Breast epithelium (tissue), 4 donors: ENCODE results near the gene RNF150. TPM values are rescaled to one million over a fixed set of nuclear protein-coding genes. Genes with fewer than 3 reads are reported as not detected.

ENCODE experiments used
- DNase-seq, 2 donors: peaks; one replicate each; pipeline ENCODE4 v3.0.0-alpha.2; 2019; ENCODE audit warnings: low spot score in 2 of 2
- H3K27ac ChIP-seq, 2 donors: fragments of 200-600 bp; sonication (generic) in 1 of 2; one replicate each; pipeline ENCODE4 v1.5.1; 2016 to 2019; ENCODE audit warnings: mild to moderate bottlenecking in 1 of 2
- H3K27me3 ChIP-seq, 2 donors: fragments of 200-600 bp; sonication (generic) in 1 of 2; one replicate each; pipeline versions ENCODE4 v1.5.1 to v1.6.0; 2017 to 2019; ENCODE audit warnings: control low read depth in 1 of 2, mild to moderate bottlenecking in 1 of 2
- H3K36me3 ChIP-seq: fragments of 200-600 bp; one replicate; pipeline ENCODE4 v1.5.1; 2019
- H3K4me1 ChIP-seq, 2 donors: fragments of 200-600 bp; sonication (generic); one replicate each; pipeline ENCODE4 v1.5.1; 2016 to 2019; ENCODE audit warnings: control low read depth in 1 of 2
- H3K4me3 ChIP-seq, 3 donors: fragments of 200-600 bp; sonication (generic); 1 replicate in 2 of 3; 2 replicates in 1 of 3; pipeline ENCODE4 v1.5.1; 2016 to 2019; ENCODE audit warnings: mild to moderate bottlenecking in 3 of 3, moderate library complexity in 2 of 3
- H3K9me3 ChIP-seq, 2 donors: fragments of 200-600 bp; sonication (generic) in 1 of 2; one replicate each; pipeline ENCODE4 v1.5.1; 2016 to 2019; ENCODE audit warnings: control low read depth in 1 of 2
- POLR2A ChIP-seq: fragments of 450-650 bp; IDR thresholded peaks from one replicate; pipeline ENCODE4 v1.6.1; 2016; ENCODE audit warnings: antibody characterized with exemption, mild to moderate bottlenecking, moderate library complexity
- POLR2AphosphoS5 ChIP-seq, 3 donors: sonication (generic); formaldehyde crosslinking; IDR thresholded peaks; one replicate each; pipeline ENCODE4 v1.6.1; 2017; ENCODE audit warnings: antibody characterized with exemption in 3 of 3
- intact Hi-C: fragments of 100-400 bp; cut with DNase I; formaldehyde crosslinking; loops from one replicate; pipeline ENCODE4 v1.15.1; 2023; ENCODE audit warnings: low total_unique reads
- total RNA-seq, 3 donors: library from RNA; depleted of rRNA; stranded (reverse); fragments of >200 nt; gene quantifications; one replicate each; pipeline ENCODE4 v1.1.0, GENCODE V29; 2016
- TF ChIP-seq, protein P1 (sequence below), 3 donors: fragments of 450-650 bp; IDR thresholded peaks; one replicate each; pipeline ENCODE4 v1.5.1; 2016 to 2017; ENCODE audit warnings: antibody characterized with exemption in 3 of 3, mild to moderate bottlenecking in 3 of 3, moderate library complexity in 3 of 3

RNF150 gene
- total RNA-seq, 3 donors from 2014 or later, result 5.6 to 19.7 (median 14.8) TPM

DNA sequence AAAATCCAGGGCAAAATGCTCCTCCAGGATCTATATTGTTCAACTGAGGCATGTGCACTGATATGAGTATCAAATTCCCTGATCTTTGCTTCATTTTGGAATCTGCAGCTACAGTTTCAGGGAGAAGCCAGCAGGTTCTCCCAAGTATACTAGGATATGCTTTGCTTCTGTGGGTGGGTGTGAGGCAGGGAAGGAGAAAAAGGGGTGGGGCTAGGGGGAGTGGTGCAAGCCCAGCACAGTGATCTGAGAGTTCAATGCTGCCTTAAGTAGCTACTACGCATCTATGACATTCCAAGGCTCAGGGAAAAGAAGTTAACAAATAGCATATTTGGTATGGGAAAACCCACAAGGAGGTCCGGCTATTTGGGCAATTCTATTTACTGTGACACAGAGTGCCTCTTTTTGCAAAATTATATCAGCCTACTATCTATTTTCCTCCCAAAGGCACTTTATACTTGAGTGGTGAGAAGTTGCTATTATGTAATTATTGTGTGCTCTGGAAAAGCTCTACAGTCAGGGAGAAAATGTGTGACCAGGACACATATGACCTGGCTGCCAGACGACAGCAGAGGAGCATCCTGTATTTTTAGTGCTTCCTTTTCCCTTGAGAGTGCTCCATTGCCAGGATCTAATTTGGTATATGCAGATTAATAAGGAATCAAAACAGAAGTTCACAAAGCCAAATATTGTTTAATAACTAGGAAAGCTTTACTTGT, 162.0 kb downstream of the RNF150 start:
- Histone ChIP-seq H3K4me3 (no peak overlapping the region), H3K27me3 (no peaks in the 10 kb centered on the region), H3K27ac (no peak overlapping the region), H3K9me3 (no peaks in the 10 kb centered on the region), H3K36me3 (no peaks in the 10 kb centered on the region), H3K4me1 (no peaks in the 10 kb centered on the region)
- intact Hi-C loops, result no loop called here
- no peak for DNase-seq
- TF ChIP-seq, protein P1, sequence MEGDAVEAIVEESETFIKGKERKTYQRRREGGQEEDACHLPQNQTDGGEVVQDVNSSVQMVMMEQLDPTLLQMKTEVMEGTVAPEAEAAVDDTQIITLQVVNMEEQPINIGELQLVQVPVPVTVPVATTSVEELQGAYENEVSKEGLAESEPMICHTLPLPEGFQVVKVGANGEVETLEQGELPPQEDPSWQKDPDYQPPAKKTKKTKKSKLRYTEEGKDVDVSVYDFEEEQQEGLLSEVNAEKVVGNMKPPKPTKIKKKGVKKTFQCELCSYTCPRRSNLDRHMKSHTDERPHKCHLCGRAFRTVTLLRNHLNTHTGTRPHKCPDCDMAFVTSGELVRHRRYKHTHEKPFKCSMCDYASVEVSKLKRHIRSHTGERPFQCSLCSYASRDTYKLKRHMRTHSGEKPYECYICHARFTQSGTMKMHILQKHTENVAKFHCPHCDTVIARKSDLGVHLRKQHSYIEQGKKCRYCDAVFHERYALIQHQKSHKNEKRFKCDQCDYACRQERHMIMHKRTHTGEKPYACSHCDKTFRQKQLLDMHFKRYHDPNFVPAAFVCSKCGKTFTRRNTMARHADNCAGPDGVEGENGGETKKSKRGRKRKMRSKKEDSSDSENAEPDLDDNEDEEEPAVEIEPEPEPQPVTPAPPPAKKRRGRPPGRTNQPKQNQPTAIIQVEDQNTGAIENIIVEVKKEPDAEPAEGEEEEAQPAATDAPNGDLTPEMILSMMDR (IDR thresholded peaks at IDR 0.05), result no peak
- TF ChIP-seq POLR2A (no peak), POLR2AphosphoS5 (IDR thresholded peaks at IDR 0.05) (no peak)

DNA sequence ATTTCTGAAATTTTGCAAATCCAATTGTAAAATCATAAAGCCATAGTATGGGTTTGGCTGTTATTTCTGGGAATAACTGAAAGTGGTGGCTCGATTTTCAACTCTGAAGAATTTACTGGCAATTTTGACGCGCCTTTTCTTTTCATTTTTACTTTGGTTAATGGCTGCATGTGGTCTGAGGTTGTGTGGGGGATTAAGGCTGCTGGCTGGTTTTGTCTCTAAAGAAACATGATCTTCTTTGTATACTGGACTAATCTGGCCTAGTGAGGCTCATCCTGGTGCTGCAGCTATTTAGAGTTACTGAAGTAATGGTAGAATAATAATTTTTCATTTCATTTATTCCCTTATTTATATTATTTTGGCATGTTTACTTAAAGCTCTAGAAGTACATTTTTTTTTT, 164.0 kb downstream of the RNF150 start:
- intact Hi-C loops, result no loop called here
- H3K27me3 ChIP-seq, result no peaks in the 10 kb centered on the region
- no peak for DNase-seq
- H3K4me1 ChIP-seq, result no peaks in the 10 kb centered on the region
- TF ChIP-seq POLR2A (no peak), POLR2AphosphoS5 (IDR thresholded peaks at IDR 0.05) (no peak)
- TF ChIP-seq, protein P1 (IDR thresholded peaks at IDR 0.05), result no peak
- H3K36me3 ChIP-seq, result no peaks in the 10 kb centered on the region
- H3K9me3 ChIP-seq, result no peaks in the 10 kb centered on the region
- no peak overlapping the region for H3K27ac ChIP-seq
- no peak overlapping the region for H3K4me3 ChIP-seq

DNA sequence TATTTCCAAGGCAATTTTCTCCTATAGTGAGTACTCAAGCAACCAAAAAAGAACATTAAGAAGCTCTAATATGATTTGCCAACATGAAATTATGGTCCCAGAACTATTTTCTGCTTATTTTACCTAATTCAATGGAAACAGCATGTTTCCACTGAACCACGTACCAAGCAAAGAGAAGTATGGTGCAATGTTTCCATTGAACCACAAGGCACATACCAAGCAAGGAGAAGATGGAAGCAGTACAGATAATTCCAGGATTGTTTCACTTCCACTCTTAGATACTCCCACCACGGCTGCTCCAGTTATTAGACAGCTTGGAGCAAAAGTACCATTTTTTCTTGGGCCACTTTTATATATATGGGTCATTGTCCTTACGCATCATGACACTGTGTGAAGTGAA, 164.9 kb downstream of the RNF150 start:
- DNase-seq, result no peak
- TF ChIP-seq, protein P1 (IDR thresholded peaks at IDR 0.05), result no peak
- no peak for TF ChIP-seq POLR2A
- TF ChIP-seq POLR2AphosphoS5 (IDR thresholded peaks at IDR 0.05), result no peak

DNA sequence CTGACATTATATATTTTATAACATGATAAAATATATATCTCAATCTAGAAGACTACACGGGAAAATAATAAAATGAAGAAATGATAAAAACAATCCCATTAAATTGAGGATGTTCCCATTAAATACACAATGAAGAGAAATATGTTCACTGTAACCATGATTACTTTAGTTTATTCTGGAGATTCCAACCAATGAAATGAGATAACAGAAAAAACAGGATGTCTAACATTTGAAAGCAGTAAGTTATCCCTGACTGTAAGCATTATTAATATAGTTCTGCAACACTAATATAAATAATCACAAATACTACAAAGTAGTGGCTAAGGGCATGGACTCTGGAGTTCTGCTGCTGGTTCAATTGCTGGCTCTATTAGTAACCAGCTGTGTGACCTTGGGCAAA, 169.4 kb downstream of the RNF150 start:
- DNase-seq, result no peak
- H3K27me3 ChIP-seq, result no peaks in the 10 kb centered on the region
- H3K4me1 ChIP-seq, result no peaks in the 10 kb centered on the region
- no peak overlapping the region for H3K27ac ChIP-seq
- H3K36me3 ChIP-seq, result no peaks in the 10 kb centered on the region
- no peak for TF ChIP-seq POLR2A
- no peak for TF ChIP-seq POLR2AphosphoS5 (IDR thresholded peaks at IDR 0.05)
- TF ChIP-seq, protein P1 (IDR thresholded peaks at IDR 0.05), result no peak
- no peaks in the 10 kb centered on the region for H3K9me3 ChIP-seq
- intact Hi-C loops, result no loop called here
- no peak overlapping the region for H3K4me3 ChIP-seq

More for the DNA sequence above, 164.9 kb downstream of the RNF150 start:
- no peak overlapping the region for H3K27ac ChIP-seq
- intact Hi-C loops, result no loop called here
- H3K27me3 ChIP-seq, result no peaks in the 10 kb centered on the region
- H3K36me3 ChIP-seq, result no peaks in the 10 kb centered on the region
- no peaks in the 10 kb centered on the region for H3K4me1 ChIP-seq
- no peak overlapping the region for H3K4me3 ChIP-seq
- no peaks in the 10 kb centered on the region for H3K9me3 ChIP-seq

DNA sequence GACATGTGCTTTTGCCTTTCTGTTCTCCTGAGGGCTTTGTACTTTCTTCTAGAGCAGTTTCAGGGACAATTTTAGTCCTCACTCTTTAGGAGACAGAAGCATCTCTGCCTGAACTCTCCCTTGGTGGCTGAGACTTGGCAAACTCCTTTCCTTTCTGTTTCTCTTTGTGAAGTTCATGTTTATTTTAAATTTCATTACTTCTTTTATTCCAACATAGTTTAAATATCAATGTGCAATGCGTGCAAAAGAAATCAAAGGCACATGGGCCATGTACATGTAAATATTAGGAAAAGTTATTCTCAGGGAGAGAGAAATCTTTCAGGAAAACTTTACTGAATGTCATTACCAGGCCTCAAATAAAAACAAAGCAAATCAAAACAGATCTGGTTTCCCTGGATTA, 177.6 kb downstream of the RNF150 start:
- Histone ChIP-seq H3K27me3 (no peaks in the 10 kb centered on the region), H3K36me3 (no peaks in the 10 kb centered on the region), H3K9me3 (no peaks in the 10 kb centered on the region), H3K4me3 (no peak overlapping the region), H3K4me1 (no peaks in the 10 kb centered on the region), H3K27ac (no peak overlapping the region)
- TF ChIP-seq POLR2A, result no peak
- TF ChIP-seq, protein P1 (IDR thresholded peaks at IDR 0.05), result no peak
- TF ChIP-seq POLR2AphosphoS5 (IDR thresholded peaks at IDR 0.05), result no peak
- intact Hi-C loops, result no loop called here
- DNase-seq, result no peak
